T-cell (primary cell): ENCODE measurements around the gene ARHGAP6. TPM values are rescaled to one million over a fixed set of nuclear protein-coding genes. Genes with fewer than 3 reads are reported as not detected.

Experiments
- ATAC-seq, 4 experiments: fragments of 200-7000 bp in 3 of 4; fragments of 150-1000 bp in 1 of 4; cut with Tn5 transposase; replicated peaks in 1 of 4; 1 replicate in 3 of 4; 2 replicates in 1 of 4; pipeline ENCODE4 v1.10.0; 2021; ENCODE audit warnings: moderate library complexity in 3 of 4, mild to moderate bottlenecking in 2 of 4, moderate number of reproducible peaks in 1 of 4
- CTCF ChIA-PET, 2 donors: fragments of 300-600 bp; sonication (Branson Sonifier 250); formaldehyde crosslinking; loops; one replicate each; lab custom pipeline; 2022; ENCODE audit warnings: antibody characterized with exemption in 2 of 2; lab: Charles Lee
- POLR2A ChIA-PET, 2 donors: fragments of 300-600 bp; sonication (Branson Sonifier 250); formaldehyde crosslinking; loops; one replicate each; lab custom pipeline; 2022; ENCODE audit warnings: antibody characterized with exemption in 2 of 2; lab: Charles Lee
- DNase-seq, 35 experiments: peaks; one replicate each; pipeline versions ENCODE4 v3.0.0 to v3.0.0-alpha.2; 2013 to 2023
- H3K27ac ChIP-seq: one replicate; pipeline ENCODE4 v1.5.1; 2013; ENCODE audit warnings: low read length
- H3K27me3 ChIP-seq, 2 experiments: replicated peaks in 1 of 2; 1 replicate in 1 of 2; 2 replicates in 1 of 2; pipeline versions ENCODE4 v1.6.1 to v1.7.0; 2013; ENCODE audit warnings: low read length in 1 of 2, mixed read lengths in 1 of 2; ENCODE audit not compliant: control insufficient read depth in 2 of 2, insufficient read depth in 2 of 2; ENCODE audit errors: extremely low read depth in 1 of 2
- H3K36me3 ChIP-seq, 2 donors: 1 replicate in 1 of 2; 2 replicates in 1 of 2; pipeline versions ENCODE4 v1.6.1 to v1.7.0; 2013; ENCODE audit warnings: low read length in 1 of 2; ENCODE audit not compliant: control insufficient read depth in 2 of 2, insufficient read depth in 1 of 2; ENCODE audit errors: extremely low read depth in 1 of 2
- H3K4me1 ChIP-seq, 2 experiments: 1 replicate in 1 of 2; 2 replicates in 1 of 2; pipeline versions ENCODE4 v1.6.1 to v1.7.0; 2013; ENCODE audit warnings: low read length in 2 of 2, mixed read lengths in 1 of 2; ENCODE audit not compliant: insufficient read depth in 2 of 2, control insufficient read depth in 1 of 2; ENCODE audit errors: extremely low read depth in 1 of 2
- H3K4me3 ChIP-seq, 2 donors: 1 replicate in 1 of 2; 2 replicates in 1 of 2; pipeline versions ENCODE4 v1.5.1 to v1.7.0; 2013; ENCODE audit warnings: mild to moderate bottlenecking in 2 of 2, low read length in 1 of 2, moderate library complexity in 1 of 2; ENCODE audit not compliant: control insufficient read depth in 1 of 2; ENCODE audit errors: extremely low read depth in 1 of 2
- H3K9me3 ChIP-seq: 2 replicates; pipeline ENCODE4 v1.7.0; 2013
- H3K27ac Mint-ChIP-seq, 2 donors: one replicate each; pipeline ENCODE4 v1.8.0; 2020 to 2021; ENCODE audit warnings: mild to moderate bottlenecking in 2 of 2, mixed read lengths in 2 of 2
- H3K27me3 Mint-ChIP-seq, 2 donors: one replicate each; pipeline ENCODE4 v1.8.0; 2021 to 2022; ENCODE audit warnings: mixed read lengths in 2 of 2
- H3K36me3 Mint-ChIP-seq: one replicate; pipeline ENCODE4 v1.8.0; 2021; ENCODE audit warnings: mixed read lengths
- H3K4me1 Mint-ChIP-seq, 3 donors: one replicate each; pipeline ENCODE4 v1.8.0; 2020 to 2022; ENCODE audit warnings: mixed read lengths in 3 of 3, mild to moderate bottlenecking in 1 of 3
- H3K4me3 Mint-ChIP-seq, 3 donors: one replicate each; pipeline ENCODE4 v1.8.0; 2020 to 2022; ENCODE audit warnings: mild to moderate bottlenecking in 3 of 3, mixed read lengths in 3 of 3, moderate library complexity in 3 of 3
- H3K9me3 Mint-ChIP-seq, 3 donors: one replicate each; pipeline ENCODE4 v1.8.0; 2020 to 2022; ENCODE audit warnings: mixed read lengths in 3 of 3
- WGBS: methylation state at CpG from one replicate; pipeline ENCODE4 v1.1.5; 2013; ENCODE audit warnings: missing lambda C conversion rate; ENCODE audit not compliant: insufficient coverage; 5-methylcytosine and 5-hydroxymethylcytosine counted together
- total RNA-seq, 35 experiments: library from RNA in 6 of 35; stranded (reverse) in 6 of 35; fragments of 120-200 nt in 1 of 35; gene quantifications; one replicate each; pipeline versions ENCODE4 v1.2.1 to v1.2.4 and lab custom pipeline; 2013 to 2026

Gene ARHGAP6
- total RNA-seq, 5 donors from 2014 or later (not counting 1 experiment from before 2014, with no cell fraction given), result 0.09 to 0.13 (median 0.12) TPM; not detected in 2

GRCh38 chrX:11474021-11474420 is 191.7 kb downstream of the ARHGAP6 start:
- no CpG with 5 or more reads among the region's 1 CpG for WGBS

GRCh38 chrX:11472879-11473278 is 192.8 kb downstream of the ARHGAP6 start:
- ChIA-PET POLR2A (no interaction called here), CTCF (no interaction called here)
- Mint-ChIP-seq H3K27me3 (peaks cover 0 to 18% of the 10 kb centered on the region in 2 donors), H3K4me1 (no peaks in the 10 kb centered on the region), H3K4me3 (no peak overlapping the region), H3K27ac (no peak overlapping the region), H3K9me3 (no peaks in the 10 kb centered on the region), H3K36me3 (no peaks in the 10 kb centered on the region)
- Histone ChIP-seq H3K36me3 (no peaks in the 10 kb centered on the region), H3K4me3 (no peak overlapping the region), H3K9me3 (no peaks in the 10 kb centered on the region), H3K4me1 (no peaks in the 10 kb centered on the region), H3K27ac (no peak overlapping the region), H3K27me3 (no peaks in the 10 kb centered on the region)
- ATAC-seq (no peak), DNase-seq (no peak)
- no CpG with 5 or more reads among the region's 3 CpGs for WGBS

More at GRCh38 chrX:11474021-11474420, 191.7 kb downstream of the ARHGAP6 start:
- no peaks in the 10 kb centered on the region for H3K9me3 Mint-ChIP-seq
- DNase-seq (no peak), ATAC-seq (no peak)
- POLR2A ChIA-PET, result no interaction called here
- H3K27me3 Mint-ChIP-seq, result peaks cover 0 to 23% of the 10 kb centered on the region in 2 donors
- Histone ChIP-seq H3K4me3 (no peak overlapping the region), H3K9me3 (no peaks in the 10 kb centered on the region), H3K27me3 (no peaks in the 10 kb centered on the region), H3K4me1 (no peaks in the 10 kb centered on the region), H3K27ac (no peak overlapping the region), H3K36me3 (no peaks in the 10 kb centered on the region)
- no peak overlapping the region for H3K4me3 Mint-ChIP-seq
- H3K36me3 Mint-ChIP-seq, result no peaks in the 10 kb centered on the region
- no peaks in the 10 kb centered on the region for H3K4me1 Mint-ChIP-seq
- CTCF ChIA-PET, result no interaction called here
- H3K27ac Mint-ChIP-seq, result no peak overlapping the region

- no peaks in the 10 kb centered on the region for H3K36me3 Mint-ChIP-seq
- no peaks in the 10 kb centered on the region for H3K4me1 Mint-ChIP-seq
These were observed 193.3 kb downstream of the ARHGAP6 start for GRCh38 chrX:11472381-11472780.

DNA sequence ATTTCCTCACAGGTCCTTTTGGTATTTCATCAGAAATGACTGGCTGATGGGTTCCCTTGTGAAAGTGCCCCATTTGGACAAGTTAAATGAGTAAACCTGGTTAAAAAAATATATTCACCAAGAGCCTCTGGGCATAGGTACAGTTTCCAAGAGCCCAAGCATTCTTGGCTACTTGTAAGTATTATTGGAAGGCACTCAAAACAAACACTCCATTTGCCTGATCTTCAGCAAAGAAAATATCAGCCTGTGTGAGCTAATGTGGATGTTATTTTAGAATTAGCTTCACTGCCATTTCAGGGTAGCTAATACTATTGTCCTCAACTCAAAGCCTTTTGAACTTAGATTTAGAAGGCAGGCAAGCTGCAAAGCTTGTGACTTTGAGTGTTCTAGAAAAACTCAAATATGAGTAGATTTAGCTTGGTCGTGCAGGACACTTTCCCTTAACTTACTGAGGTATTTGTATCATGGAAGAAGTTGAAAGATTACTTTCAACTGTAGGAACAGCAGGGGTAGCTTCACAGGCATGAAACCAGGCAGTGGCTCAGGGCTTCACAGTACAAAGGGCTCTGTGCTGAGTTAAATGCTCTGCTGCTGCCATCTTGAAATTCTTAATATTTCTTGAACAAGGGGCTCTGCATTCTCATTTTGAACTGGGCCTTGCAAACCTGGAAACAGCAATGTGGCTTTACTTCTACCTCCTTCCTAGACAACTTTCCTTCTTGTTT is 195.3 kb downstream of the ARHGAP6 start:
- peaks cover 0 to 25% of the 10 kb centered on the region in 2 donors for H3K27me3 Mint-ChIP-seq
- Histone ChIP-seq H3K4me3 (no peak overlapping the region), H3K27ac (no peak overlapping the region), H3K27me3 (no peaks in the 10 kb centered on the region), H3K36me3 (no peaks in the 10 kb centered on the region), H3K4me1 (no peaks in the 10 kb centered on the region), H3K9me3 (no peaks in the 10 kb centered on the region)
- no peaks in the 10 kb centered on the region for H3K36me3 Mint-ChIP-seq
- CTCF ChIA-PET, result interaction anchor here in 1 of 2 donors (0.5 kb wide), 1 partner anchor 316 kb away, joined by 3 read pairs; no protein-coding TSS in a partner anchor
- 60% methylated on average over 1 of the region's 1 CpG for WGBS
- H3K27ac Mint-ChIP-seq, result no peak overlapping the region
- H3K4me3 Mint-ChIP-seq, result no peak overlapping the region
- DNase-seq (no peak), ATAC-seq (no peak)
- no peaks in the 10 kb centered on the region for H3K4me1 Mint-ChIP-seq
- no peaks in the 10 kb centered on the region for H3K9me3 Mint-ChIP-seq
- POLR2A ChIA-PET, result no interaction called here

More at GRCh38 chrX:11472381-11472780, 193.3 kb downstream of the ARHGAP6 start:
- DNase-seq (no peak), ATAC-seq (no peak)
- Mint-ChIP-seq H3K9me3 (no peaks in the 10 kb centered on the region), H3K27ac (no peak overlapping the region), H3K4me3 (no peak overlapping the region), H3K27me3 (peaks cover 0 to 17% of the 10 kb centered on the region in 2 donors)
- H3K4me1 ChIP-seq, result no peaks in the 10 kb centered on the region
- H3K27ac ChIP-seq, result no peak overlapping the region
- H3K4me3 ChIP-seq, result no peak overlapping the region
- H3K9me3 ChIP-seq, result no peaks in the 10 kb centered on the region
- no peaks in the 10 kb centered on the region for H3K27me3 ChIP-seq
- POLR2A ChIA-PET, result no interaction called here
- H3K36me3 ChIP-seq, result no peaks in the 10 kb centered on the region
- CTCF ChIA-PET, result no interaction called here
- WGBS, result 38% methylated on average over 1 of the region's 2 CpGs

GRCh38 chrX:11465648-11466411 is 199.9 kb downstream of the ARHGAP6 start:
- ChIA-PET POLR2A (no interaction called here), CTCF (no interaction called here)
- H3K9me3 Mint-ChIP-seq, result no peaks in the 10 kb centered on the region
- 55% methylated on average over 3 of the region's 5 CpGs for WGBS
- no peak overlapping the region for H3K27ac ChIP-seq
- no peaks in the 10 kb centered on the region for H3K27me3 ChIP-seq
- no peak overlapping the region for H3K27ac Mint-ChIP-seq
- H3K4me1 Mint-ChIP-seq, result no peaks in the 10 kb centered on the region
- no peaks in the 10 kb centered on the region for H3K9me3 ChIP-seq
- no peak overlapping the region for H3K4me3 ChIP-seq
- ATAC-seq (no peak), DNase-seq (no peak)
- H3K4me1 ChIP-seq, result no peaks in the 10 kb centered on the region
- no peaks in the 10 kb centered on the region for H3K36me3 ChIP-seq
- peaks cover 0 to 24% of the 10 kb centered on the region in 2 donors for H3K27me3 Mint-ChIP-seq
- no peak overlapping the region for H3K4me3 Mint-ChIP-seq
- no peaks in the 10 kb centered on the region for H3K36me3 Mint-ChIP-seq

DNA sequence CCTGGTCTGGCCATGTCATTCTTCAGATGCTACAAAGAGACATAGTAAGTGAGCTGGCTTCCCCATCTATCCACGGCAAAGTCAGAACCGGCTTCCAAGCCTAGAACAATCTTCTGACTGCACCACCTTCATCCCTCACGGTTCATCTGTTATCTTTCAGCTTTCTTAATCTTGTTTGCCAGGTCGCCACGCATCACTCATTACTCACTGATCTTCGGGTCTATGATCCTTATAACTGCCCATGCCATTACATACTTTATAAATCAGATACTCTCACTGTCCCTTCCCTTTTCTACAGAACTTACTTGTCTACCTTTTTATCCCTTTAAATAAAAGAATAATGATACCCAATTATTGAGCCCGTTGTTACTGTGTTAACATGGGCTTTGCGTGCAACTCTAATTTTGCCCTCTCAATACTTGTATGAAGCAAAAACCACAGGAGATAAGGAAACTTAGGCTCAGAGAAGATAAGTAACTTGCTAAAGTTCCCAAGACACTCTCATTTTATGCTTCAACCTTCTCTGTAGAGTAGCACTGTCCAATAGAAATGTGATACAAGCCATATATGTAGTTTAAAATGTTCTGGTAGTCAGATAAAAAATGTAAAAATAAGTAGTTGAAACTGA is 200.8 kb downstream of the ARHGAP6 start:
- 83% methylated on average over 6 of the region's 8 CpGs for WGBS
- Histone ChIP-seq H3K36me3 (no peaks in the 10 kb centered on the region), H3K9me3 (no peaks in the 10 kb centered on the region), H3K27ac (no peak overlapping the region), H3K4me1 (no peaks in the 10 kb centered on the region), H3K4me3 (no peak overlapping the region), H3K27me3 (no peaks in the 10 kb centered on the region)
- no peak for DNase-seq
- Mint-ChIP-seq H3K27ac (no peak overlapping the region), H3K4me3 (no peak overlapping the region), H3K4me1 (no peaks in the 10 kb centered on the region), H3K9me3 (no peaks in the 10 kb centered on the region), H3K27me3 (peaks cover 0 to 29% of the 10 kb centered on the region in 2 donors), H3K36me3 (no peaks in the 10 kb centered on the region)
- ChIA-PET CTCF (no interaction called here), POLR2A (no interaction called here)
- ATAC-seq, result no peak
